GM18873 (cell line): ENCODE measurements around the gene SVEP1.
A peak's percentile ranks its signal among the peaks of the same experiment; 100 is the strongest.

Source experiments
- ATAC-seq: cut with Tn5 transposase; IDR thresholded peaks from one replicate; pipeline ENCODE4 v1.9.1; 2021; ENCODE audit warnings: mild to moderate bottlenecking, moderate library complexity, moderate number of reproducible peaks; ENCODE audit not compliant: unreplicated experiment, low FRiP score

SVEP1 gene

GRCh38 chr9:110330484-110331105, 248.9 kb downstream of the SVEP1 start:
- no peak for ATAC-seq

- no peak for ATAC-seq
Observed at GRCh38 chr9:110329639-110330230, 249.8 kb downstream of the SVEP1 start.

- ATAC-seq, result no peak
Observed at GRCh38 chr9:110328763-110329162, 250.8 kb downstream of the SVEP1 start.

- no peak for ATAC-seq
Observed at GRCh38 chr9:110327716-110328115, 251.8 kb downstream of the SVEP1 start.

- ATAC-seq, result no peak
Observed at GRCh38 chr9:110323818-110324217, 255.7 kb downstream of the SVEP1 start.

GRCh38 chr9:110320651-110321445, 258.7 kb downstream of the SVEP1 start:
- ATAC-seq, result no peak

- ATAC-seq, result no peak
Observed at GRCh38 chr9:110319781-110320492, 259.6 kb downstream of the SVEP1 start.

GRCh38 chr9:110317911-110318310, 261.6 kb downstream of the SVEP1 start:
- ATAC-seq, result no peak

GRCh38 chr9:110316261-110317075, 263.1 kb downstream of the SVEP1 start:
- ATAC-seq, result peak; percentile 88
